Spleen (tissue), 11 donors: ENCODE data around the gene ATP7B. TPM values are rescaled to one million over a fixed set of nuclear protein-coding genes. Genes with fewer than 3 reads are reported as not detected.
"Not testable (repeated sequence)": the region's sequence is repeated elsewhere in the genome, so short reads cannot be mapped to it uniquely, and the experiment has no call there.

Experiments used
- DNase-seq: peaks from one replicate; pipeline ENCODE4 v3.0.0-alpha.2; 2020
- H3K27ac ChIP-seq, 8 donors: fragments of 200-600 bp; sonication (generic) in 7 of 8; 1 replicate in 4 of 8; 2 replicates in 4 of 8; pipeline versions ENCODE4 v1.5.0 to v1.8.0; 2016 to 2021; ENCODE audit warnings: inconsistent platforms in 4 of 8, mild to moderate bottlenecking in 4 of 8, moderate library complexity in 1 of 8
- H3K27me3 ChIP-seq, 7 donors: fragments of 200-600 bp; sonication (generic) in 6 of 7; replicated peaks in 1 of 7; 1 replicate in 4 of 7; 2 replicates in 3 of 7; pipeline versions ENCODE4 v1.5.0 to v1.8.0; 2016 to 2021; ENCODE audit warnings: inconsistent platforms in 3 of 7, mild to moderate bottlenecking in 1 of 7
- H3K36me3 ChIP-seq, 6 donors: fragments of 200-600 bp; sonication (generic) in 5 of 6; 1 replicate in 4 of 6; 2 replicates in 2 of 6; pipeline versions ENCODE4 v1.5.0 to v1.8.0; 2016 to 2021; ENCODE audit warnings: inconsistent platforms in 2 of 6
- H3K4me1 ChIP-seq, 6 donors: fragments of 200-600 bp; sonication (generic) in 5 of 6; 1 replicate in 3 of 6; 2 replicates in 3 of 6; pipeline versions ENCODE4 v1.5.0 to v1.8.0; 2016 to 2021; ENCODE audit warnings: inconsistent platforms in 3 of 6
- H3K4me3 ChIP-seq, 8 donors: fragments of 200-600 bp; sonication (generic) in 7 of 8; 1 replicate in 4 of 8; 2 replicates in 4 of 8; pipeline versions ENCODE4 v1.5.0 to v1.8.0; 2016 to 2021; ENCODE audit warnings: inconsistent platforms in 4 of 8, mild to moderate bottlenecking in 4 of 8, moderate library complexity in 2 of 8
- H3K9me3 ChIP-seq, 8 donors: fragments of 200-600 bp; sonication (generic) in 7 of 8; 1 replicate in 4 of 8; 2 replicates in 4 of 8; pipeline versions ENCODE4 v1.5.0 to v1.8.0; 2016 to 2021; ENCODE audit warnings: inconsistent platforms in 4 of 8
- POLR2A ChIP-seq, 3 donors: fragments of 450-650 bp; IDR thresholded peaks; one replicate each; pipeline ENCODE4 v1.5.1; 2017; ENCODE audit warnings: antibody characterized with exemption in 3 of 3, mild to moderate bottlenecking in 1 of 3
- POLR2AphosphoS5 ChIP-seq, 3 donors: sonication (generic); formaldehyde crosslinking; IDR thresholded peaks; one replicate each; pipeline ENCODE4 v1.5.1; 2017; ENCODE audit warnings: antibody characterized with exemption in 3 of 3
- WGBS, 5 donors: extraction: QIAGEN DNeasy Blood & Tissue Kit in 3 of 5; methylation state at CpG; one replicate each; pipeline versions ENCODE4 v1.1.5 to v1.1.7; 2013 to 2018; 5-methylcytosine and 5-hydroxymethylcytosine counted together
- intact Hi-C: fragments of 100-400 bp; cut with DNase I; formaldehyde crosslinking; loops from one replicate; pipeline ENCODE4 v1.15.0; 2023; ENCODE audit warnings: low total_unique reads
- polyA plus RNA-seq, 3 donors: library from polyadenylated mRNA; stranded (reverse); fragments of 200-250 nt; gene quantifications; one replicate each; pipeline ENCODE4 v1.2.1, GENCODE V29; 2013
- total RNA-seq, 7 donors: library from RNA; depleted of rRNA in 3 of 7; stranded (reverse); fragments of >200 nt in 3 of 7; fragmentation: NEBNext Ultra II Directional in 4 of 7; extraction: Animal tissue kit (Norgen Biotek cat#: 25700) in 4 of 7; gene quantifications; one replicate each; pipeline versions ENCODE4 v1.1.0 to v1.2.1, GENCODE V29; 2016 to 2021
- TF ChIP-seq, protein P1 (sequence below), 11 experiments: fragments of 200-600 bp in 7 of 11; fragments of 450-650 bp in 4 of 11; sonication (generic) in 4 of 11; IDR thresholded peaks in 8 of 11; conservative IDR thresholded peaks in 3 of 11; 1 replicate in 7 of 11; 2 replicates in 4 of 11; pipeline versions ENCODE4 v1.4.0 to v1.8.0; 2016 to 2021; ENCODE audit warnings: antibody characterized with exemption in 11 of 11, inconsistent platforms in 4 of 11, mild to moderate bottlenecking in 1 of 11
- donor health status: healthy with polysubstance abuse.
- donor health status: DM: no; HTN: no; CAD: no; lungs with moderate emphysema.
- donor health status: DM: no; HTN: no; CAD: no.
- donor health status: Bipolar disorder and iron deficiency.
- donor health status: healthy.
- donor health status: DM: no; HTN: no; CAD: no.
- donor health status: DM: yes; HTN: yes; CAD: no.

ATP7B gene
- total and polyA plus RNA-seq, 10 donors = 0.17 to 3.7 (median 2.4) TPM

DNA sequence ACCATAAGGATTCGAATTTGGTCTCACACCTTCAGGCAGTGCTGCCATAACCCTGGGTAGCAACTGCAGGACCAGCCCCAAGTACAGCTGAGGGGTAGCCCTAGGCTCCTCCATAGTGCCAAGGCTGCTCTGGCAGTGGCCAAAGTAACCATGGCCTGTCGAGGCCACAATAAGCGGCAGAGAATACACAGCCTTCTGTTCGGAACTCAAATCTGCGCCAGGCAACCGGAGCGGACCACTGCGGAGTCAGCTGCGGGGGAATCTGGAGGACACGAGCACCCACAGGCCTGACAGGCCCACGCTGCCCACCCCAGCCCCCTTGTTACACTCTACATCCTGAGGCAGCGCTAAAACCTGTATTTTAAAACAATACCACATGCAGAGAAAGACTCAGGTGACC, 100.7 kb downstream of the ATP7B start:
- Histone ChIP-seq H3K27ac (no peak overlapping the region), H3K36me3 (no peaks in the 10 kb centered on the region), H3K4me3 (no peak overlapping the region), H3K27me3 (peaks cover 0 to 12% (median 0%) of the 10 kb centered on the region in 7 donors), H3K9me3 (no peaks in the 10 kb centered on the region), H3K4me1 (peaks cover 0 to 26% (median 7%) of the 10 kb centered on the region in 6 donors)
- no peak for DNase-seq
- TF ChIP-seq POLR2AphosphoS5 (IDR thresholded peaks at IDR 0.05) = no peak
- TF ChIP-seq, protein P1, sequence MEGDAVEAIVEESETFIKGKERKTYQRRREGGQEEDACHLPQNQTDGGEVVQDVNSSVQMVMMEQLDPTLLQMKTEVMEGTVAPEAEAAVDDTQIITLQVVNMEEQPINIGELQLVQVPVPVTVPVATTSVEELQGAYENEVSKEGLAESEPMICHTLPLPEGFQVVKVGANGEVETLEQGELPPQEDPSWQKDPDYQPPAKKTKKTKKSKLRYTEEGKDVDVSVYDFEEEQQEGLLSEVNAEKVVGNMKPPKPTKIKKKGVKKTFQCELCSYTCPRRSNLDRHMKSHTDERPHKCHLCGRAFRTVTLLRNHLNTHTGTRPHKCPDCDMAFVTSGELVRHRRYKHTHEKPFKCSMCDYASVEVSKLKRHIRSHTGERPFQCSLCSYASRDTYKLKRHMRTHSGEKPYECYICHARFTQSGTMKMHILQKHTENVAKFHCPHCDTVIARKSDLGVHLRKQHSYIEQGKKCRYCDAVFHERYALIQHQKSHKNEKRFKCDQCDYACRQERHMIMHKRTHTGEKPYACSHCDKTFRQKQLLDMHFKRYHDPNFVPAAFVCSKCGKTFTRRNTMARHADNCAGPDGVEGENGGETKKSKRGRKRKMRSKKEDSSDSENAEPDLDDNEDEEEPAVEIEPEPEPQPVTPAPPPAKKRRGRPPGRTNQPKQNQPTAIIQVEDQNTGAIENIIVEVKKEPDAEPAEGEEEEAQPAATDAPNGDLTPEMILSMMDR (IDR thresholded peaks at IDR 0.05 in 8 of 11, conservative IDR thresholded peaks at IDR 0.05 in 3 of 11) = no peak
- no peak for TF ChIP-seq POLR2A (IDR thresholded peaks at IDR 0.05)
- 93 to 94% (median 94%) methylated on average over 10 to 12 of the region's 12 CpGs for WGBS, 5 donors
- intact Hi-C loops = no loop called here

DNA sequence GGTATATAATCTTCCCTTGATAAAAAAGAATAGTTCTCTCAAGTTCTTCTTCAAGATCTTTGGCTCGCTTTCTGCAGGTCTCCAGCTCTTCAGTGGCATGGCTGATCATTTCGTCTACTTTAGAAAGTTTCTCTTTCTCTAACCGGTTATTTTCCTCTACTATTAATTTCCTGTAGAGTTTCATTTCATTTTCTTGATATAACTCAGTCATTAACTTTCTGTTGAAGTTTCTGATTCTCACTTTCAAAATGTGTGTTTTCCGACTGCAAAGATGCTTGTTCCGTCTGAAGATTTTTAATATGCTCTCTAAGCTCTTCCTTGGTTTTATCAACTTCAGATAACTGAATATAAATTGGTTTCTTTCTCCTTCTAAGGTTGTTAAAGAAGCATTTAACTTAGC, 102.0 kb downstream of the ATP7B start:
- H3K27ac ChIP-seq, intact Hi-C loops: not testable (repeated sequence)
- WGBS, 5 donors = 65 to 73% (median 67%) methylated on average over 5 of the region's 5 CpGs

DNA sequence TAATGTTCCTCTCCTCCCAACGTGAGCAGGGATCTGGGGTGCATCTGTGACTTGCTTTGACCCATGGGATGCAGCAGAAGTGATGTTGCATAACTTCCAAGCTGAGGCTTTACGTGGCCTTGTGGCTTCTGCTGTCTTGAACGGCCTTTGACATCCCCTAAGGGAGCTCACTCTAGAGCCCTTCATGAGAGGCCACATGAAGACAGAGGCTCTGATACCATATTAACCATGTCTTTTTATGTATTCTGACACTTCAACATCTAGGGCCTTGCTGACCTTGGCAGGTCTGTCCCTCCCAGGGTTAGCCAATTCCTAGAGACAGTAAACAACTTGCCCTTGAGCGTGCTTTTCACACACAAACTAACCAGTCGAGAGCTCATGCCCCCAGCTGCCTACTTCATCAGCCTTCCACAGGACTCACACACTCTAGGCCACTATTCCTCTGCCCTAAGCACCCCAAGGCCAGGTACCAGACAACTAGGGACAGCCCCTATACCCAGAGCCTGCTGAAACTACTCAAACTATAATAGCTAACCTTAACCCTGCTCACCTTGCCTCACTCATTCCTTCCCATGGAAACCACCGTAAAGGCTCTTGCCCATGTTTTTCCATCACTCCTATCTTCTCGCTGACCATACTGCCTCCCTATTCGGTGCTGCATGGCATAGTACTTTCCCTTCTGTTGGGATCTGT, 104.1 kb downstream of the ATP7B start:
- no peak overlapping the region for H3K27ac ChIP-seq

More for the DNA sequence above, 102.0 kb downstream of the ATP7B start:
- Histone ChIP-seq H3K27me3 (peaks cover 0 to 12% (median 0%) of the 10 kb centered on the region in 7 donors), H3K4me1 (peaks cover 0 to 26% (median 6%) of the 10 kb centered on the region in 6 donors)
- H3K4me3 ChIP-seq, H3K9me3 ChIP-seq, DNase-seq, H3K36me3 ChIP-seq: not testable (repeated sequence)

DNA sequence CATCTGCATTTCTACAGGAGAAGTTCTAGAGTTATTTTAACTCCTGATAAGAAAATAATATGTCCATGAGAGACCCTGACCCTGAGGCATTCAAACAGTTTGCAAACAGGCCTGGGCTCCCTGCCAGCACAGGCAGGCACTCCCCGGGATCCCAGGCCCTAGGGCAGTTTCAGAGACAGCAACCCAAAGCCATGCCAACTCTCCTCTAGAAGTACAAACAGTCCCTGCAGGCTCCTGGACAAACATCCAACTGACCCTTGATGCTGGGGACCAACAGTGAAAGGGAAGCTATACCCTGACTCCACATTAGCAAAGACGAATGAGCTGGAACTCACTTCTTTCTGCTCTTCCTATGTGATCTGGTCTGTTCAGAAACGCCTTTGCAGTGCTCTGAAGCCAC, 104.7 kb downstream of the ATP7B start:
- intact Hi-C loops = no loop called here
- no peak for DNase-seq
- H3K4me3 ChIP-seq = no peak overlapping the region

More for the DNA sequence above, 104.1 kb downstream of the ATP7B start:
- Histone ChIP-seq H3K4me3 (no peak overlapping the region), H3K4me1 (peaks cover 0 to 12% (median 0%) of the 10 kb centered on the region in 6 donors), H3K9me3 (no peaks in the 10 kb centered on the region), H3K36me3 (no peaks in the 10 kb centered on the region), H3K27me3 (peaks cover 0 to 2% (median 0%) of the 10 kb centered on the region in 7 donors)
- intact Hi-C loops = no loop called here
- TF ChIP-seq, protein P1 (IDR thresholded peaks at IDR 0.05 in 8 of 11, conservative IDR thresholded peaks at IDR 0.05 in 3 of 11) = no peak
- TF ChIP-seq POLR2AphosphoS5 (IDR thresholded peaks at IDR 0.05) = no peak
- no peak for TF ChIP-seq POLR2A (IDR thresholded peaks at IDR 0.05)
- 63 to 79% (median 67%) methylated on average over 6 to 8 of the region's 8 CpGs for WGBS, 5 donors
- DNase-seq = no peak

More for the DNA sequence above, 104.7 kb downstream of the ATP7B start:
- H3K27me3 ChIP-seq = no peaks in the 10 kb centered on the region
- TF ChIP-seq, protein P1 (IDR thresholded peaks at IDR 0.05 in 8 of 11, conservative IDR thresholded peaks at IDR 0.05 in 3 of 11) = no peak
- no peak for TF ChIP-seq POLR2A (IDR thresholded peaks at IDR 0.05)
- peak in 1 of 3 donors; percentile 14 for TF ChIP-seq POLR2AphosphoS5 (IDR thresholded peaks at IDR 0.05)
- no peaks in the 10 kb centered on the region for H3K36me3 ChIP-seq
- H3K4me1 ChIP-seq = peaks cover 0 to 12% (median 0%) of the 10 kb centered on the region in 6 donors
- no peaks in the 10 kb centered on the region for H3K9me3 ChIP-seq
- WGBS, 5 donors = 51 to 67% (median 57%) methylated on average over 3 of the region's 3 CpGs
- no peak overlapping the region for H3K27ac ChIP-seq
